ENCODE results near the gene GRK5. TPM values are rescaled to one million over a fixed set of nuclear protein-coding genes. Genes with fewer than 3 reads are reported as not detected.

Gene GRK5
- total RNA-seq, 1 donor from 2014 or later = 4.3 TPM

GRCh38 chr10:119211625-119212441, 4.5 kb downstream of the GRK5 start:
- H3K79me2 ChIP-seq (ENCODE audit: low read depth) = peaks cover 3% of the 10 kb centered on the region
- H3K4me1 ChIP-seq = peaks cover 34% of the 10 kb centered on the region
- H3K27me3 ChIP-seq = peaks cover 17% of the 10 kb centered on the region
- no peak overlapping the region for H3K9ac ChIP-seq
- Mint-ChIP-seq H3K4me3 (no peak overlapping the region), H3K36me3 (peaks cover 2% of the 10 kb centered on the region), H3K27me3 (ENCODE audit: insufficient read depth, low read depth) (no peaks in the 10 kb centered on the region), H3K9me3 (no peaks in the 10 kb centered on the region), H3K4me1 (peaks cover 48% of the 10 kb centered on the region), H3K27ac (peak overlapping the region; percentile 22)
- H2AFZ ChIP-seq (replicated peaks) = peak overlapping the region; percentile 20
- no peak overlapping the region for H3K4me3 ChIP-seq
- H3F3A ChIP-seq (ENCODE audit: low read depth) = peaks cover 20% of the 10 kb centered on the region
- H3K27ac ChIP-seq = no peak overlapping the region
- H3K36me3 ChIP-seq = no peaks in the 10 kb centered on the region
- H3K9me3 ChIP-seq (ENCODE audit: low read depth) = no peaks in the 10 kb centered on the region
- no peak for TF ChIP-seq EZH2 (IDR thresholded peaks at IDR 0.05)
- no peak for TF ChIP-seq EZH2phosphoT487 (IDR thresholded peaks at IDR 0.05)
- TF ChIP-seq CTCF (IDR thresholded peaks at IDR 0.05) = no peak
- peak; percentile 51 for DNase-seq (ENCODE audit: low spot score)
- H3K4me2 ChIP-seq = peak overlapping the region; percentile 19
- H4K20me1 ChIP-seq (ENCODE audit: low read depth) = no peaks in the 10 kb centered on the region

GRCh38 chr10:119215371-119215770, 8.0 kb downstream of the GRK5 start:
- Mint-ChIP-seq H3K27ac (no peak overlapping the region), H3K9me3 (no peaks in the 10 kb centered on the region), H3K4me3 (no peak overlapping the region), H3K4me1 (peaks cover 34% of the 10 kb centered on the region), H3K36me3 (peaks cover 2% of the 10 kb centered on the region), H3K27me3 (ENCODE audit: insufficient read depth, low read depth) (no peaks in the 10 kb centered on the region)
- Histone ChIP-seq H3K4me1 (peaks cover 25% of the 10 kb centered on the region), H3K9ac (no peak overlapping the region), H2AFZ (replicated peaks) (no peak overlapping the region), H3K9me3 (ENCODE audit: low read depth) (no peaks in the 10 kb centered on the region), H3K27ac (no peak overlapping the region), H3K4me2 (no peak overlapping the region), H3F3A (ENCODE audit: low read depth) (peaks cover 6% of the 10 kb centered on the region), H3K4me3 (no peak overlapping the region), H3K27me3 (no peaks in the 10 kb centered on the region), H3K79me2 (ENCODE audit: low read depth) (no peaks in the 10 kb centered on the region), H4K20me1 (ENCODE audit: low read depth) (no peaks in the 10 kb centered on the region), H3K36me3 (no peaks in the 10 kb centered on the region)
- DNase-seq (ENCODE audit: low spot score) = no peak
- no peak for TF ChIP-seq EZH2 (IDR thresholded peaks at IDR 0.05)
- TF ChIP-seq CTCF (IDR thresholded peaks at IDR 0.05) = no peak
- TF ChIP-seq EZH2phosphoT487 (IDR thresholded peaks at IDR 0.05) = no peak

- H3K36me3 Mint-ChIP-seq = peaks cover 2% of the 10 kb centered on the region
- no peak overlapping the region for H3K9ac ChIP-seq
- H3K9me3 ChIP-seq (ENCODE audit: low read depth) = no peaks in the 10 kb centered on the region
- H3K4me3 Mint-ChIP-seq = no peak overlapping the region
- peaks cover 28% of the 10 kb centered on the region for H3K4me1 Mint-ChIP-seq
- no peaks in the 10 kb centered on the region for H3K27me3 ChIP-seq
- no peaks in the 10 kb centered on the region for H3K36me3 ChIP-seq
- H3K4me2 ChIP-seq = no peak overlapping the region
- TF ChIP-seq CTCF (IDR thresholded peaks at IDR 0.05) (no peak), EZH2 (IDR thresholded peaks at IDR 0.05) (no peak), EZH2phosphoT487 (IDR thresholded peaks at IDR 0.05) (no peak)
- H3K79me2 ChIP-seq (ENCODE audit: low read depth) = no peaks in the 10 kb centered on the region
- no peaks in the 10 kb centered on the region for H3K27me3 Mint-ChIP-seq (ENCODE audit: insufficient read depth, low read depth)
- DNase-seq (ENCODE audit: low spot score) = no peak
- H3K27ac Mint-ChIP-seq = no peak overlapping the region
- H4K20me1 ChIP-seq (ENCODE audit: low read depth) = no peaks in the 10 kb centered on the region
- H3K9me3 Mint-ChIP-seq = no peaks in the 10 kb centered on the region
- no peak overlapping the region for H2AFZ ChIP-seq (replicated peaks)
- no peak overlapping the region for H3K4me3 ChIP-seq
- peaks cover 19% of the 10 kb centered on the region for H3K4me1 ChIP-seq
- peaks cover 6% of the 10 kb centered on the region for H3F3A ChIP-seq (ENCODE audit: low read depth)
- H3K27ac ChIP-seq = no peak overlapping the region
Observed at GRCh38 chr10:119216127-119216526, 8.8 kb downstream of the GRK5 start.
